HEK293 (cell line): Measurements from ENCODE around the gene USF3.
"Not testable (repeated sequence)": the region's sequence is repeated elsewhere in the genome, so short reads cannot be mapped to it uniquely, and the experiment has no call there.

Experiments
- CTCF ChIA-PET: fragments of 350-600 bp; formaldehyde crosslinking; extraction: SDS; loops from one replicate; lab custom pipeline; 2021; ENCODE audit warnings: antibody characterized with exemption; lab: Yijun Ruan, JAX
- POLR2A ChIA-PET: fragments of 300-600 bp; formaldehyde crosslinking; extraction: SDS; loops from one replicate; lab custom pipeline; 2020; ENCODE audit warnings: antibody characterized with exemption, inconsistent platforms; lab: Yijun Ruan, JAX
- H3K27ac ChIP-seq: fragments of 200-500 bp; sonication (Bioruptor generic); 2 replicates; pipeline ENCODE4 v1.5.1; 2014; ENCODE audit warnings: low read depth, low read length, control low read depth, inconsistent platforms; ENCODE audit errors: extremely low read depth
- H3K36me3 ChIP-seq, 2 experiments: fragments of 200-500 bp in 1 of 2; sonication (Bioruptor generic) in 1 of 2; 1 replicate in 1 of 2; 2 replicates in 1 of 2; pipeline ENCODE4 v1.5.1; 2014 to 2017; ENCODE audit warnings: inconsistent platforms in 2 of 2, low read length in 2 of 2; ENCODE audit not compliant: control insufficient read depth in 2 of 2, insufficient read depth in 1 of 2
- H3K4me1 ChIP-seq: fragments of 200-500 bp; sonication (Bioruptor generic); 2 replicates; pipeline ENCODE4 v1.5.1; 2014; ENCODE audit warnings: mild to moderate bottlenecking, low read length, inconsistent platforms; ENCODE audit not compliant: control insufficient read depth, insufficient read depth
- H3K4me3 ChIP-seq: 2 replicates; pipeline ENCODE4 v1.5.1; 2011; ENCODE audit warnings: low read depth, mild to moderate bottlenecking, control low read depth, low read length, moderate library complexity
- H3K9me3 ChIP-seq: fragments of 200-500 bp; sonication (Bioruptor generic); 2 replicates; pipeline ENCODE4 v1.5.1; 2014; ENCODE audit warnings: low read depth, low read length, inconsistent platforms; ENCODE audit not compliant: control insufficient read depth, insufficient read depth
- GLIS1 ChIP-seq: fragments of 450-650 bp; formaldehyde crosslinking; IDR thresholded peaks from 2 replicates; pipeline ENCODE4 v1.5.1; 2016; ENCODE audit warnings: missing biosample characterization, missing genetic modification characterization
- HOXC10 ChIP-seq: sonication (generic); formaldehyde crosslinking; IDR thresholded peaks from 2 replicates; pipeline ENCODE4 v1.8.1; 2023; ENCODE audit warnings: mild to moderate bottlenecking, missing genetic modification reagents
- IKZF3 ChIP-seq: fragments of 450-650 bp; IDR thresholded peaks from 2 replicates; pipeline ENCODE4 v1.5.0; 2018; ENCODE audit warnings: missing biosample characterization, mild to moderate bottlenecking, missing genetic modification characterization, moderate library complexity
- INSM2 ChIP-seq: fragments of 450-650 bp; formaldehyde crosslinking; IDR thresholded peaks from 2 replicates; pipeline ENCODE4 v1.5.1; 2016; ENCODE audit warnings: missing biosample characterization, missing genetic modification characterization
- KLF16 ChIP-seq: fragments of 450-650 bp; formaldehyde crosslinking; IDR thresholded peaks from 2 replicates; pipeline ENCODE4 v1.5.1; 2017; ENCODE audit warnings: missing biosample characterization, missing genetic modification characterization
- TRIM28 ChIP-seq: IDR thresholded peaks from 2 replicates; pipeline ENCODE4 v1.6.1; 2011; ENCODE audit warnings: low read length, control low read depth, borderline replicate concordance
- ZBTB17 ChIP-seq: fragments of 450-650 bp; formaldehyde crosslinking; IDR thresholded peaks from 2 replicates; pipeline ENCODE4 v1.5.1; 2016; ENCODE audit warnings: missing biosample characterization, missing genetic modification characterization
- ZBTB48 ChIP-seq: fragments of 450-650 bp; formaldehyde crosslinking; IDR thresholded peaks from 2 replicates; pipeline ENCODE4 v1.5.1; 2016; ENCODE audit warnings: missing biosample characterization, missing genetic modification characterization
- ZNF112 ChIP-seq: fragments of 450-650 bp; formaldehyde crosslinking; IDR thresholded peaks from 2 replicates; pipeline ENCODE4 v1.5.0; 2017; ENCODE audit warnings: missing biosample characterization, missing genetic modification characterization
- ZNF174 ChIP-seq: fragments of 450-650 bp; formaldehyde crosslinking; IDR thresholded peaks from 2 replicates; pipeline ENCODE4 v1.5.0; 2017; ENCODE audit warnings: missing biosample characterization, mild to moderate bottlenecking, missing genetic modification characterization
- ZNF18 ChIP-seq: fragments of 450-650 bp; formaldehyde crosslinking; IDR thresholded peaks from 2 replicates; pipeline ENCODE4 v1.5.1; 2016; ENCODE audit warnings: missing biosample characterization, missing genetic modification characterization
- ZNF202 ChIP-seq: fragments of 450-650 bp; formaldehyde crosslinking; IDR thresholded peaks from 2 replicates; pipeline ENCODE4 v1.5.1; 2016; ENCODE audit warnings: missing biosample characterization, missing genetic modification characterization, borderline replicate concordance
- ZNF341 ChIP-seq: fragments of 450-650 bp; formaldehyde crosslinking; IDR thresholded peaks from 2 replicates; pipeline ENCODE4; 2016; ENCODE audit warnings: low read depth, missing biosample characterization, missing genetic modification characterization
- ZNF433 ChIP-seq: fragments of 450-650 bp; formaldehyde crosslinking; IDR thresholded peaks from 2 replicates; pipeline ENCODE4 v1.5.1; 2016; ENCODE audit warnings: missing biosample characterization, missing genetic modification characterization, low read depth
- ZNF529 ChIP-seq: fragments of 450-650 bp; formaldehyde crosslinking; IDR thresholded peaks from 2 replicates; pipeline ENCODE4 v1.5.1; 2017; ENCODE audit warnings: missing genetic modification characterization, missing biosample characterization; ENCODE audit not compliant: insufficient replicate concordance
- ZNF544 ChIP-seq: fragments of 450-650 bp; formaldehyde crosslinking; IDR thresholded peaks from 2 replicates; pipeline ENCODE4 v1.5.0; 2017; ENCODE audit warnings: missing biosample characterization, missing genetic modification characterization
- ZNF555 ChIP-seq: fragments of 450-650 bp; formaldehyde crosslinking; conservative IDR thresholded peaks from 2 replicates; pipeline ENCODE4 v1.5.1; 2017; ENCODE audit warnings: missing biosample characterization, mild to moderate bottlenecking, missing genetic modification characterization, inconsistent platforms
- ZNF670 ChIP-seq: fragments of 450-650 bp; formaldehyde crosslinking; IDR thresholded peaks from 2 replicates; pipeline ENCODE4 v1.5.1; 2016; ENCODE audit warnings: missing biosample characterization, missing genetic modification characterization, low read depth
- ZNF791 ChIP-seq: fragments of 450-650 bp; formaldehyde crosslinking; IDR thresholded peaks from 2 replicates; pipeline ENCODE4 v1.5.1; 2016; ENCODE audit warnings: missing biosample characterization, missing genetic modification characterization
- ZSCAN4 ChIP-seq: fragments of 450-650 bp; formaldehyde crosslinking; IDR thresholded peaks from 2 replicates; pipeline ENCODE4 v1.5.1; 2017; ENCODE audit warnings: missing biosample characterization, missing genetic modification characterization
- ZXDB ChIP-seq: fragments of 450-650 bp; formaldehyde crosslinking; IDR thresholded peaks from 2 replicates; pipeline ENCODE4 v1.5.1; 2016; ENCODE audit warnings: missing biosample characterization, missing genetic modification characterization

USF3 gene

GRCh38 chr3:113636034-113636433, 60.4 kb downstream of the USF3 start:
- H3K4me1 ChIP-seq, H3K9me3 ChIP-seq, H3K27ac ChIP-seq, H3K4me3 ChIP-seq, H3K36me3 ChIP-seq, POLR2A ChIA-PET: not testable (repeated sequence)
- CTCF ChIA-PET: interaction anchor here (0.5 to 0.7 kb wide), 2 partner anchors 20 to 1447 kb away, joined by 3 read pairs; no protein-coding TSS in a partner anchor

GRCh38 chr3:113634782-113635474, 61.5 kb downstream of the USF3 start:
- Histone ChIP-seq H3K4me3 (no peak overlapping the region), H3K4me1 (no peaks in the 10 kb centered on the region), H3K36me3 (no peaks in the 10 kb centered on the region), H3K27ac (no peak overlapping the region), H3K9me3 (no peaks in the 10 kb centered on the region)
- ChIA-PET POLR2A (no interaction called here), CTCF (interaction anchor here (0.9 kb wide), 1 partner anchor 89 kb away, joined by 3 read pairs; no protein-coding TSS in a partner anchor)
- TF ChIP-seq ZNF341 (tag by site-specific recombination) (no peak), ZNF529 (tag by site-specific recombination) (no peak)

- H3K27ac ChIP-seq: no peak overlapping the region
- no peaks in the 10 kb centered on the region for H3K9me3 ChIP-seq
- TF ChIP-seq TRIM28 (no peak), ZSCAN4 (tag by site-specific recombination) (no peak), ZNF202 (tag by site-specific recombination) (no peak), GLIS1 (tag by site-specific recombination) (no peak), ZNF555 (tag by site-specific recombination) (no peak), ZNF544 (tag by site-specific recombination) (no peak), IKZF3 (tag by site-specific recombination) (no peak)
- no peak overlapping the region for H3K4me3 ChIP-seq
- no peaks in the 10 kb centered on the region for H3K4me1 ChIP-seq
- H3K36me3 ChIP-seq: no peaks in the 10 kb centered on the region
- ChIA-PET CTCF (interaction anchor here (0.8 kb wide), 1 partner anchor 38 kb away, joined by 4 read pairs; no protein-coding TSS in a partner anchor), POLR2A (no interaction called here)
These were observed 64.9 kb downstream of the USF3 start for GRCh38 chr3:113631573-113631972.

GRCh38 chr3:113630956-113631542, 65.4 kb downstream of the USF3 start:
- no peak for TF ChIP-seq ZBTB17
- TF ChIP-seq ZNF670 (tag by site-specific recombination): no peak
- no peak for TF ChIP-seq ZNF18
- TF ChIP-seq ZBTB48 (tag by site-specific recombination): no peak
- no peak for TF ChIP-seq ZNF433 (tag by site-specific recombination)
- no peak for TF ChIP-seq ZNF112 (tag by site-specific recombination)
- TF ChIP-seq HOXC10 (CRISPR knock-in tag): no peak
- TF ChIP-seq KLF16 (tag by site-specific recombination): no peak
- no peak for TF ChIP-seq ZNF174 (tag by site-specific recombination)
- TF ChIP-seq ZNF791: no peak
- no peak for TF ChIP-seq ZXDB
- TF ChIP-seq INSM2 (tag by site-specific recombination): no peak
- no peak for TF ChIP-seq IKZF3 (tag by site-specific recombination)
- ChIA-PET CTCF (interaction anchor here (0.8 kb wide), 1 partner anchor 38 kb away, joined by 4 read pairs; no protein-coding TSS in a partner anchor), POLR2A (no interaction called here)
- H3K36me3 ChIP-seq: no peaks in the 10 kb centered on the region
- H3K9me3 ChIP-seq: no peaks in the 10 kb centered on the region
- no peak overlapping the region for H3K4me3 ChIP-seq
- no peaks in the 10 kb centered on the region for H3K4me1 ChIP-seq
- no peak overlapping the region for H3K27ac ChIP-seq
